SK-N-SH (cell line): Measurements from ENCODE around the gene SERTAD2.

Experiments
- GATA2 ChIP-seq: sonication (generic); formaldehyde crosslinking; IDR thresholded peaks from 2 replicates; pipeline ENCODE4 v1.5.0; 2020; ENCODE audit warnings: mild to moderate bottlenecking, missing genetic modification reagents
- TF ChIP-seq, protein P1 (sequence below): fragments of 200-600 bp; sonication (generic); IDR thresholded peaks from 2 replicates; pipeline ENCODE4 v1.6.1; 2017; ENCODE audit warnings: antibody characterized with exemption, mild to moderate bottlenecking, moderate library complexity

DNA sequence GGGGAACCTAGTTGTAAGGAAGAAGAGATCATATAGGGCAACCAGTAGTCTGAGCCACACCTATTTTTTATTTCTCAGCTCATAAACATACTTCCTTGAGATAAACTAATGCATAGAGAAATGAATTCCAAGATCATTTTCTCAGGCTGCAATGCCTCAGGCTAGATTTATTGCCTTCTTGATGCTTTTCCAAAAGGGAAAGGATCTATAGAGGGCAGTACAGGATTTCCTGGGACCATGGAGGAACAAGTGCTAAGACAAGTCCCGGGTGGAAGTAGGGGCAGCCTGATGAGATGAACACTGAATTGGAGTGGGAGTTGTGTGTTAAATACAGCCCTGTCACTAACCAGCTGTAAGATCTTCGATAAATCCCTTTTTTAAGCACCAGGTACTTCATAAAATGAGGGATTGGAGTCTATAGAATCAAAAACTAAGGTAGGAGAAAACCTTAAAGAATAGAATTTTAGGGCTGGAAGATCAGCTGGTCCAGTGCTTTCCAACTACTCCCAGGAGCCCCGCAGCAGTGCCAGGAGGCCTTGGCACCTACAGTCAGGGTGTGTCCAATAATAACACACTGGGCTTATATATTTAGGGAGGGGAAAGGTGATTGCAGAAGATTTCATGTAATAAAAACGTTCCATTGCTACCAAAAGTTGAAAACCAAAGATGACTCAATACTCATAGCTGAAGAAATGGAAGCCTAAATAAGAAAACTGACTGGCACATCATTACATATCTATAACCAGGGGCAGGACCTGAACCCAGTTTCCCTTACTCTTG lies 58.1 kb downstream of the SERTAD2 start:
- no peak for TF ChIP-seq GATA2
- TF ChIP-seq, protein P1, sequence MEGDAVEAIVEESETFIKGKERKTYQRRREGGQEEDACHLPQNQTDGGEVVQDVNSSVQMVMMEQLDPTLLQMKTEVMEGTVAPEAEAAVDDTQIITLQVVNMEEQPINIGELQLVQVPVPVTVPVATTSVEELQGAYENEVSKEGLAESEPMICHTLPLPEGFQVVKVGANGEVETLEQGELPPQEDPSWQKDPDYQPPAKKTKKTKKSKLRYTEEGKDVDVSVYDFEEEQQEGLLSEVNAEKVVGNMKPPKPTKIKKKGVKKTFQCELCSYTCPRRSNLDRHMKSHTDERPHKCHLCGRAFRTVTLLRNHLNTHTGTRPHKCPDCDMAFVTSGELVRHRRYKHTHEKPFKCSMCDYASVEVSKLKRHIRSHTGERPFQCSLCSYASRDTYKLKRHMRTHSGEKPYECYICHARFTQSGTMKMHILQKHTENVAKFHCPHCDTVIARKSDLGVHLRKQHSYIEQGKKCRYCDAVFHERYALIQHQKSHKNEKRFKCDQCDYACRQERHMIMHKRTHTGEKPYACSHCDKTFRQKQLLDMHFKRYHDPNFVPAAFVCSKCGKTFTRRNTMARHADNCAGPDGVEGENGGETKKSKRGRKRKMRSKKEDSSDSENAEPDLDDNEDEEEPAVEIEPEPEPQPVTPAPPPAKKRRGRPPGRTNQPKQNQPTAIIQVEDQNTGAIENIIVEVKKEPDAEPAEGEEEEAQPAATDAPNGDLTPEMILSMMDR, result peak; percentile 27
